Mesenchymal stem cell (in vitro differentiated cells and primary cell): ENCODE results near the gene GPR39.

Experiments used
- DNase-seq: peaks from one replicate; pipeline ENCODE4 v3.0.0-alpha.2; 2013
- H2AFZ ChIP-seq: one replicate; pipeline ENCODE4 v1.6.1; 2013; ENCODE audit warnings: low read depth, mild to moderate bottlenecking, control low read depth, inconsistent platforms, low read length, moderate library complexity
- H2AK5ac ChIP-seq: 2 replicates; pipeline ENCODE4 v1.6.1; 2013; ENCODE audit warnings: low read length, moderate library complexity, mild to moderate bottlenecking, inconsistent platforms; ENCODE audit not compliant: severe bottlenecking
- H2BK120ac ChIP-seq: one replicate; pipeline ENCODE4 v1.6.1; 2013; ENCODE audit warnings: low read depth, mild to moderate bottlenecking, inconsistent platforms, low read length, moderate library complexity
- H2BK12ac ChIP-seq, 2 experiments: one replicate each; pipeline ENCODE4 v1.6.1; 2013; ENCODE audit warnings: inconsistent platforms in 2 of 2, low read length in 2 of 2, mild to moderate bottlenecking in 2 of 2, moderate library complexity in 2 of 2, control low read depth in 1 of 2
- H2BK15ac ChIP-seq: one replicate; pipeline ENCODE4 v1.6.1; 2013; ENCODE audit warnings: mild to moderate bottlenecking, low read depth, inconsistent platforms; ENCODE audit not compliant: poor library complexity, severe bottlenecking
- H2BK5ac ChIP-seq: 2 replicates; pipeline ENCODE4 v1.6.1; 2013; ENCODE audit warnings: low read depth, mild to moderate bottlenecking, low read length, control low read depth, inconsistent platforms; ENCODE audit not compliant: poor library complexity, severe bottlenecking
- H3K14ac ChIP-seq, 2 experiments: one replicate each; pipeline ENCODE4 v1.6.1; 2013; ENCODE audit warnings: inconsistent platforms in 2 of 2, low read length in 2 of 2, control low read depth in 1 of 2, mild to moderate bottlenecking in 1 of 2, moderate library complexity in 1 of 2
- H3K18ac ChIP-seq, 2 experiments: one replicate each; pipeline ENCODE4 v1.6.1; 2013; ENCODE audit warnings: inconsistent platforms in 2 of 2, low read length in 2 of 2, control low read depth in 1 of 2, low read depth in 1 of 2, mild to moderate bottlenecking in 1 of 2
- H3K23ac ChIP-seq, 2 experiments: one replicate each; pipeline ENCODE4 v1.6.1; 2013; ENCODE audit warnings: inconsistent platforms in 2 of 2, low read length in 2 of 2, mild to moderate bottlenecking in 2 of 2, moderate library complexity in 2 of 2, control low read depth in 1 of 2
- H3K27ac ChIP-seq: 2 replicates; pipeline ENCODE4 v1.5.1; 2013; ENCODE audit warnings: mild to moderate bottlenecking, moderate library complexity, low read length, control low read depth, inconsistent platforms; ENCODE audit not compliant: poor library complexity, severe bottlenecking
- H3K27me3 ChIP-seq, 2 experiments: 2 replicates each; pipeline versions ENCODE4 v1.6.1 to v1.7.0; 2013; ENCODE audit warnings: low read length in 2 of 2, mild to moderate bottlenecking in 2 of 2, moderate library complexity in 2 of 2, control low read depth in 1 of 2, inconsistent platforms in 1 of 2; ENCODE audit not compliant: control insufficient read depth in 1 of 2, insufficient read depth in 1 of 2
- H3K36me3 ChIP-seq, 2 experiments: 2 replicates each; pipeline versions ENCODE4 v1.6.1 to v1.7.0; 2013; ENCODE audit warnings: low read length in 2 of 2, control low read depth in 1 of 2, inconsistent platforms in 1 of 2, low read depth in 1 of 2, mild to moderate bottlenecking in 1 of 2; ENCODE audit not compliant: insufficient read depth in 2 of 2, control insufficient read depth in 1 of 2
- H3K4ac ChIP-seq, 2 experiments: one replicate each; pipeline ENCODE4 v1.6.1; 2013; ENCODE audit warnings: inconsistent platforms in 2 of 2, low read length in 2 of 2, mild to moderate bottlenecking in 2 of 2, moderate library complexity in 2 of 2, control low read depth in 1 of 2, low read depth in 1 of 2
- H3K4me1 ChIP-seq: 2 replicates; pipeline ENCODE4 v1.6.1; 2013; ENCODE audit warnings: low read depth, low read length, control low read depth; ENCODE audit not compliant: control insufficient read depth, insufficient read depth
- H3K4me2 ChIP-seq: 2 replicates; pipeline ENCODE4 v1.6.1; 2013; ENCODE audit warnings: low read length, mild to moderate bottlenecking, inconsistent platforms; ENCODE audit not compliant: poor library complexity, severe bottlenecking
- H3K4me3 ChIP-seq, 2 experiments: 2 replicates each; pipeline versions ENCODE4 v1.5.1 to v1.7.0; 2013; ENCODE audit warnings: low read length in 2 of 2, mild to moderate bottlenecking in 2 of 2, control low read depth in 1 of 2, low read depth in 1 of 2; ENCODE audit not compliant: insufficient read depth in 1 of 2
- H3K79me1 ChIP-seq: replicated peaks from 2 replicates; pipeline ENCODE4 v1.6.1; 2013; ENCODE audit warnings: mild to moderate bottlenecking, control low read depth, low read length, inconsistent platforms; ENCODE audit not compliant: poor library complexity, severe bottlenecking
- H3K9ac ChIP-seq: 2 replicates; pipeline ENCODE4 v1.7.0; 2013; ENCODE audit warnings: mild to moderate bottlenecking, low read length, moderate library complexity
- H3K9me3 ChIP-seq: 2 replicates; pipeline ENCODE4 v1.7.0; 2013; ENCODE audit warnings: mild to moderate bottlenecking, low read length; ENCODE audit not compliant: control insufficient read depth
- H4K8ac ChIP-seq: one replicate; pipeline ENCODE4 v1.6.1; 2013; ENCODE audit warnings: inconsistent platforms, mild to moderate bottlenecking, low read length, moderate library complexity
- H4K91ac ChIP-seq: one replicate; pipeline ENCODE4 v1.6.1; 2013; ENCODE audit warnings: mild to moderate bottlenecking, low read length, inconsistent platforms
- WGBS: methylation state at CpG from one replicate; pipeline ENCODE4 v1.1.7; 2013; ENCODE audit warnings: mixed read lengths; 5-methylcytosine and 5-hydroxymethylcytosine counted together

Gene GPR39

GRCh38 chr2:132515010-132515409 lies 98.4 kb downstream of the GPR39 start:
- Histone ChIP-seq H3K23ac (no peak overlapping the region), H3K4me3 (no peak overlapping the region), H3K27me3 (no peaks in the 10 kb centered on the region), H4K8ac (no peak overlapping the region), H3K14ac (no peak overlapping the region), H2BK5ac (no peak overlapping the region), H3K4me2 (no peak overlapping the region), H2AFZ (no peak overlapping the region), H3K18ac (no peak overlapping the region), H4K91ac (no peak overlapping the region), H3K4me1 (no peaks in the 10 kb centered on the region), H2BK12ac (no peak overlapping the region), H3K27ac (no peak overlapping the region), H3K36me3 (no peaks in the 10 kb centered on the region), H2BK15ac (no peak overlapping the region), H3K9me3 (no peaks in the 10 kb centered on the region), H2BK120ac (no peak overlapping the region), H3K9ac (no peak overlapping the region), H3K79me1 (peaks cover 18% of the 10 kb centered on the region), H2AK5ac (no peak overlapping the region), H3K4ac (no peak overlapping the region)
- WGBS = 65% methylated on average over 2 of the region's 2 CpGs
- DNase-seq = no peak

- no peaks in the 10 kb centered on the region for H3K9me3 ChIP-seq
- peaks cover 6% of the 10 kb centered on the region for H3K4me1 ChIP-seq
- H2BK120ac ChIP-seq = no peak overlapping the region
- no peak overlapping the region for H3K4me2 ChIP-seq
- H2AFZ ChIP-seq = no peak overlapping the region
- no peak for DNase-seq
- H4K91ac ChIP-seq = no peak overlapping the region
- no peaks in the 10 kb centered on the region for H3K36me3 ChIP-seq
- no peak overlapping the region for H2AK5ac ChIP-seq
- no peak overlapping the region for H3K4ac ChIP-seq
- no peak overlapping the region for H3K4me3 ChIP-seq
- no peak overlapping the region for H2BK15ac ChIP-seq
- no peak overlapping the region for H2BK12ac ChIP-seq
- H3K9ac ChIP-seq = no peak overlapping the region
- H3K27me3 ChIP-seq = no peaks in the 10 kb centered on the region
- no peak overlapping the region for H3K18ac ChIP-seq
- H3K27ac ChIP-seq = no peak overlapping the region
- WGBS = no CpG with 5 or more reads among the region's 1 CpG
- no peak overlapping the region for H3K23ac ChIP-seq
- no peak overlapping the region for H2BK5ac ChIP-seq
- H3K79me1 ChIP-seq = peaks cover 15% of the 10 kb centered on the region
- no peak overlapping the region for H4K8ac ChIP-seq
- no peak overlapping the region for H3K14ac ChIP-seq
These were observed 100.8 kb downstream of the GPR39 start for GRCh38 chr2:132517386-132517785.

GRCh38 chr2:132518302-132518701 lies 101.7 kb downstream of the GPR39 start:
- no peak overlapping the region for H3K4me3 ChIP-seq

GRCh38 chr2:132519566-132519965 lies 103.0 kb downstream of the GPR39 start:
- Histone ChIP-seq H3K4me1 (peaks cover 13% of the 10 kb centered on the region), H2BK12ac (no peak overlapping the region)
- 71% methylated on average over 3 of the region's 3 CpGs for WGBS

More at GRCh38 chr2:132518302-132518701, 101.7 kb downstream of the GPR39 start:
- Histone ChIP-seq H3K4me1 (peaks cover 11% of the 10 kb centered on the region), H2BK120ac (no peak overlapping the region), H4K8ac (no peak overlapping the region), H3K23ac (no peak overlapping the region), H3K18ac (no peak overlapping the region), H4K91ac (no peak overlapping the region), H2AFZ (no peak overlapping the region), H3K9me3 (no peaks in the 10 kb centered on the region), H3K79me1 (peaks cover 12% of the 10 kb centered on the region), H2BK12ac (no peak overlapping the region), H3K4ac (no peak overlapping the region), H3K4me2 (no peak overlapping the region), H2BK15ac (no peak overlapping the region), H3K27ac (no peak overlapping the region), H2BK5ac (no peak overlapping the region), H3K9ac (no peak overlapping the region), H2AK5ac (no peak overlapping the region), H3K14ac (no peak overlapping the region), H3K36me3 (no peaks in the 10 kb centered on the region), H3K27me3 (no peaks in the 10 kb centered on the region)
- no peak for DNase-seq
- WGBS = 92% methylated on average over 3 of the region's 4 CpGs

More at GRCh38 chr2:132519566-132519965, 103.0 kb downstream of the GPR39 start:
- Histone ChIP-seq H3K9me3 (no peaks in the 10 kb centered on the region), H3K4me2 (no peak overlapping the region), H3K23ac (no peak overlapping the region), H3K36me3 (no peaks in the 10 kb centered on the region), H4K91ac (no peak overlapping the region), H3K9ac (no peak overlapping the region), H2BK5ac (no peak overlapping the region), H3K27ac (no peak overlapping the region), H3K18ac (no peak overlapping the region), H3K4ac (no peak overlapping the region), H3K27me3 (no peaks in the 10 kb centered on the region), H3K4me3 (no peak overlapping the region), H3K79me1 (peaks cover 15% of the 10 kb centered on the region), H2BK15ac (no peak overlapping the region), H2BK120ac (no peak overlapping the region), H2AFZ (no peak overlapping the region), H2AK5ac (peak overlapping the region; percentile 41), H4K8ac (no peak overlapping the region), H3K14ac (no peak overlapping the region)
- DNase-seq = no peak
